Activated naive CD4-positive, alpha-beta T cell (primary cell): Measurements from ENCODE around the gene CACNA2D3.

Source experiments
- DNase-seq, 4 experiments: peaks; one replicate each; lab custom pipeline; 2025; lab: John Stamatoyannopoulos, UW

CACNA2D3 gene

GRCh38 chr3:54877730-54878129, 755.4 kb downstream of the CACNA2D3 start:
- no peak for DNase-seq

GRCh38 chr3:54878145-54878544, 755.8 kb downstream of the CACNA2D3 start:
- no peak for DNase-seq

DNA sequence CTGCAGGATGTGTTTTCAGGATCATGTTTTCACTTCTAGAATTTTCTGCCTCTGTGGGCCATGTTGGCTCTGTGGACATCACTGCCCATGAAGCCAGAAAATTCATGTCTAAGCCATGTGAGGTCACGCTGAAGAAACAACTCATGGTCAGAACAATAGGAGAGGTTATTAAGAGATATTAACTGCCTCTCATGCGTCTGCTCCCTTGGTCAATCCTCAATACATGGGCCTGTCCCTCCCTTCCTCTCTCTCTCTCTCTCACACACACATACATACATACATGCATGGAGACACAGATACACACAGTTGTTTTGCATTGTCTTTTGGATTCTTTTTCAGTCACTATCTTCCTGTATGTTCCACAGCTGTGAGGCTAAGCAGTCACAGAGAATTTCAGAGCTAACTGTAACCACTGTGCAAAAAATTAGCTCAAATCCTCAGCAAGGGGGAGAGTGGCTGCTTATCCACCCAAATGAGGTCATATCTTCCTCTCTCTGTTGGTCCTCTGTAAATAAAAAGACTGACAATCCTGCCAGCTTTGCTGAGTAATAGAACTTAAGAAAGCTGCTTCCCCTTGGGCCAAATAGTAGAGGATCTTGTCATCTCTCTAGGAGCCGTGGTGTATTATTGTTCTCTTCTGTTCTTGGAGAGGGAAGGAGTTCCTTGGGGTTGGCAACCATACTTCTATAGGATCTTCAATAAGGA, 759.9 kb downstream of the CACNA2D3 start:
- no peak for DNase-seq

- no peak for DNase-seq
Observed at GRCh38 chr3:54888162-54888561, 765.8 kb downstream of the CACNA2D3 start.

- DNase-seq, result no peak
Observed at GRCh38 chr3:54888873-54889272, 766.5 kb downstream of the CACNA2D3 start.

DNA sequence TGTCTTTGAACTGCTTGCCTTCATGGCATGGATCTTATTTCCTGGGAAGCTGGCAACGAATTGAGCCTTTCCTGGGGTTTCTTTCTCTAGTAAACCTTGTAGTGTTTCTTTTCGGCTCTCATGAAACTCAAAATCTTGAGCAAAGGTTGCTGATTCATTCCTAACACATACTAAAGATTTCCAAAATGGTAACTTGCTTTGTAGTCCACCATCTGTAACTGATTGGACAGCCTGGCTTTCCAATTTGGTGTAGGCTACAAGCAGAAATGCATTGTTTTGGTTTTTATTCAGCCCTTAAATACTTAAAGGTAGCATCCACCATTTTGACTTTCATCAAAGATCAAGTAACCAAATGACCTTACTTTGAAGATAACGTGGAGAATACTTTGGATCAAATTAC, 767.4 kb downstream of the CACNA2D3 start:
- DNase-seq, result no peak

GRCh38 chr3:54891540-54891897, 769.2 kb downstream of the CACNA2D3 start:
- no peak for DNase-seq

- no peak for DNase-seq
Observed at GRCh38 chr3:54892168-54892567, 769.8 kb downstream of the CACNA2D3 start.

GRCh38 chr3:54895613-54896012, 773.3 kb downstream of the CACNA2D3 start:
- DNase-seq, result no peak

DNA sequence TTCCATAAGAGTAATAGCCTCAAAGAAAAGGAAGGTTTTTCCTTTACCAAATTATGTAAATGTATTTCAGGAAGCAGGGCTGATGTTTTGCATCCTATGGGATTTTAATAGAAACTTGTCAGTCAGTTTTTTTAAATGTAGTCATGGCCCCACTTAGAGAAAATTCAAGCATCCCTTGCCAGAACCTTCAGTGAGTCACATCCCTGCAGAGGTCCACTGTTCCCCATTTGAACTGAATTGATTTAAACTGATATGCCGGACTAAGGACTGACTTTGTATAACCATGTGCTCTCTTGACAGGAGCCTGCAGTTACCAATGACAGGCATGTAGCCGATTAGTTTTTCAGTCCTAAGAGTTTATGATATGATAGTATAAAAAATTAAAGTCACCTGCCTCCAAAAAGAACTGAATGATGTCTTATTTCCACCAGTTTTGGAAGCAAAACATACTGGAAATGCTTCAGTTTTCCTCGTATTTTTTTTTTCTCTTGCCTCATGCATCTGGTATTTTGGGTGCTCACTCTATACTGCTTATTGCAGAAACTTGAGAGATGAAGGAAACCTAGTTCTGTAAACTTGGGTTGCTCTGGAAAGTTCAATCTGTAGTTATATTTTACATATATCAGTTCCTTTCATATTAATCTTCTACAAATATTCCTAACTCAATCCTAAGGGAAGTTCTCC, 774.8 kb downstream of the CACNA2D3 start:
- DNase-seq, result no peak

DNA sequence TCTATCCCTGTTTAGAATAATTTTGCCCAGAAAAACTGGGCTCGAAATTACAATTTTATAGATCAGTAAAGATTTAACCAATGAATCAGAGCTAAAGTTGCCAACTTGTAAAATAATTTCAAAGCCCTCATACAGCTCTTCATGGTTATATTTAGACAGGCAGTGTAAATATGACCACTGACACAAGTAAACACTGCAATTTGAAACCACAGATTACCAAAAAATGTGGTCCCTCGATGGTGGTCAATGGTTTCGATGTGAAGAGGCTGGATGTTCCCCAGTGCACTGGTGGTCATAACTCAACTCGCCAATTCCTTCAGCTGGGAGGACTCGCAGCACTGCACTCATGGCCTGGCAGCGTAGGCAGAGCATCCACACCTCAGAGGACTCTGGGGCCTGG, 776.9 kb downstream of the CACNA2D3 start:
- DNase-seq, result no peak

GRCh38 chr3:54900838-54901591, 778.7 kb downstream of the CACNA2D3 start:
- no peak for DNase-seq

DNA sequence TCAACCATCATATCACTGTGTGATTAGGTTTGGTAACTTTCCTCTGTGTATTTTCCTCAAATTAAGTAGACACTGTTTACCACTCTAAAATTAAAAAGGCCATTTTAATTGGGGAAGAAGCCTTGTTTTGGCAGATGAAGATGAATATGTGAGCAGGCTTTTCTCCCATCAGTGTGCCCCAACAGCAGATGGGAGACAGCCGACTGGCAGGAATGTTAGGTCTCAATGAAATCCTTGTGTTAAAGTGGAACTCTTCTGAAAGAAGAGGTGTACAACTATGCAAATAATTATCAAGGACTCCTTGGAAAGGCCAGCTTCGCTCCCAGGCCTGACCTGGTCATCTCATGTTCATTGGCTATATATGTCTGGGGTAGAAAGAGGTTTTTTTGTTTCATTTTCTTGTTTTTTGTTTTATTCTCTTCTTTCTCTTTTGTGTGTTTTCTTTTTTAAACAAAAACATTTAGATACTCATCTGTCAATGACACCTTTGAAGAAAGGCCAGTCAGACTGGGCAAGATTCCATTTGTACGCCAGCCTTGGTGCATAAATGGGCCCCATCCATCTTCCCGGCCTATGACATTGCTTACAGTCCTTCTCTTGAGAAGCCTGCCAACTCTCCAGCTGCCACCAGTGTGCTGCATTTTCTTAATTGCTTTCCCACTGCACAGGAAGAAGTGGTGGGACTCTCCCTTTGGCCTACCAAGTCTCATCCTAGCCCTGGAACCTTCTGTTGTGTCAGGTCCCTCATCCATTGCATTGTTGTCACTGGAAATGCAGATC, 779.7 kb downstream of the CACNA2D3 start:
- no peak for DNase-seq

DNA sequence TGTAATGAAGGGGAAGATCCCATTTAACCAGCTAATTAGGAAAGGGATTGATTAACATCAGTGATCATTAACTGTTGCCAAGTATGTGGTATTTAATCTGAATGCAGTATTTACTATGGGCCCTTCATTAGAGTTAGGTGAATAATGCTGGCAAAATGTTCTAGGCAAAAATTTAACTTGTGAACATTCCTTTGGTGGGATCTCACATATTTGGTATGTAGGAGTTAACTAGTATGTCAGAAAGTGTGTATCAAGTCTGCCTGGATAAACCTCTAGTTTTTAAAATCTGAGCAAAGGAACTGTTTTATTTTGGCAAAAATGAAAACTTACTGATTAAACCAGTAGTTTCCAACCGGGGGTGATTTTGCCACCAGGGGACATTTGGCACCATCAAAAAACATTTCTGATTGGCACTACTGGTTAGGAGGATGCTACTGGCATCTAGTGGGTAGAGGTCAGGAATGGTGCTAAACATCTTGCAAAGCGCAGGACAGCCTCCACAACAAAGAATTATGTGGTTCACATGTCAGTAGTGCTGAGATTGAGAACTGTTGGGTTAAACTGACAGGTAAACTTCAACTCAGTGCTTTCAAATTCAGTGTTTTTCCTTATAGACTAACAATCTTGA, 783.0 kb downstream of the CACNA2D3 start:
- no peak for DNase-seq

DNA sequence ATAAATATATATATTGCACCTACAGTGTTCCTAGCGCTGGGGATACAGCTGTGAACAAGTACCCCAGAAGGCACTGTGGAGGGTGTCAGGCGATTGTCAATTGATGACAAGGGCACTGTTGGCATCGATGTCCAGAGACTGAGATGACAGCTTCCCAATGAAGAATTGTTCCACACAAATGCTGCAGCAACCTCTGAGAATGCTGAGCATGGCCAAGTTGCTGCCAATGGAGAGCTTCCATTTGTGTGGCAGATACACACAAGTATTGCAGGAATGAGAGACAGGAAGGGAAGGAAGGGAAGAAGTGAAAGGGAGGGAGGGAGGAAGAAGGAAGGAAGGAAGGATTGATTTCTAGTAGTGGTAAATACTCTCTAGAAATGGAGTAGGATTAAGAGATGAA, 783.6 kb downstream of the CACNA2D3 start:
- DNase-seq, result no peak

GRCh38 chr3:54906763-54907162, 784.4 kb downstream of the CACNA2D3 start:
- DNase-seq, result no peak

DNA sequence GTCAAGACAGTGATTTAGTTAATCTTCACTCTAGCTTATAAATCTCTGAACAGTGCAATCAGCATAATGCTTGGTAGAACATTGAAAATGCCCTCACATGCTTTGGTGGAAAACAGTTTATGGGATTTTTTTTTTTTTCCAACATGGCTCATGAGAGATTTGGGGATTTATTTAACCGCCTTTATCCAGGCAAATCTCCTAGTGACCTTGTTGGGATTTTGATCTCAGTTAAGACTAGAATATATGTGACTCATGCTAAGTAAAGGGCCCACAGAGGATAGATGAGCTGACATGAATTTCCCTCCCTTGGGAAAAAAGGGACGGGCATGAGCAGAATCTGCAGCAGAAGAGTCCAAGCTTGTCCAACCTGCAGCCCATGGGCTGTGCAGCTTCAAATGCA, 786.8 kb downstream of the CACNA2D3 start:
- DNase-seq, result no peak

- DNase-seq, result no peak
Observed at GRCh38 chr3:54914180-54914579, 791.8 kb downstream of the CACNA2D3 start.

GRCh38 chr3:54915181-54915580, 792.8 kb downstream of the CACNA2D3 start:
- DNase-seq, result no peak

DNA sequence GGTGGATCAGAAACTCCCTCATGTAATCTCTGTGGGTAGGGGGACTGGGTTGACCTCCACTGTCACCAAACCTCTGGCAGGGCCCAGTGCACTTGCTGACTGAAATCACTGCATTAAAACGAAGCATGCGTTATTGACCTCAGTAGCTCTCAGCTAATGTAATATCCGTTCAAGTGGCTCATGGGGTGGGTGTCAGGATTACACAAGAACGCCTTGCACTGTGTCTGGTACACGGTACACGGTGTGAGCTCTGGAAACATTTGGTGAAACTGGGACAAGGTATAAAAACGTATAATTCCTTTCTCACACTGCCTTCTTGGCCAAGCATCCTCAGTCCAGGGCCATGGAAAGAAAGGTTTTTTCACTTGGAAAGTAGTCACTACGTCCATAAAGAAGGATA, 793.6 kb downstream of the CACNA2D3 start:
- no peak for DNase-seq

DNA sequence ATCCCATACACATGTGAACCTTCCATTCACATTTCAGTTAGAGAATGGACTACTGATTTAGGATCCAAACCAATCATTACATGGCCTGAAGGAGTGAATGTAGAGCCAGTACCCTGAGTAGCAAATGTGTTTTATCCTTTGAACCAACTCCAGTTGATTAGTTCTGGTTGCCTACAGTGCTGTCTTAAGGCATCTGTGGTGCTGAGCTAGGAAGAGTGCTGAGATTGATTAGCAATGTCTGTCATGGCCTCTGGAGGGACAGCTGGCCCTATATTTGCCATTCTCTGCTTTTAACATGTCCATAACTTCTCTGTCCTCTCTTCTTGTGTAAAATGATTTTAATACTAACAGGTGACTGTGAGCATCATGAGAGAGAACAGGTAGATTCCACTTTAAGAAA, 794.4 kb downstream of the CACNA2D3 start:
- no peak for DNase-seq

- no peak for DNase-seq
Observed at GRCh38 chr3:54917174-54917573, 794.8 kb downstream of the CACNA2D3 start.
